HepG2 (cell line): ENCODE results near the gene RGS6. TPM values are rescaled to one million over a fixed set of nuclear protein-coding genes. Genes with fewer than 3 reads are reported as not detected.

Source experiments
- ATAC-seq: fragments of 200-7000 bp; cut with Tn5 transposase; 3 replicates; pipeline ENCODE4 v1.9.1; 2020; ENCODE audit warnings: mild to moderate bottlenecking, moderate library complexity
- BruUV-seq: library from RNA; stranded (reverse); fragments of 400-500 nt; replicated peaks from 2 replicates; lab custom pipeline; 2021; lab: Mats Ljungman, UMichigan
- CTCF ChIA-PET: fragments of 300-600 bp; formaldehyde crosslinking; extraction: SDS; loops from one replicate; lab custom pipeline; 2021; ENCODE audit warnings: low total read pairs, inconsistent platforms, low intra/inter-chr PET ratio; lab: Yijun Ruan, JAX
- POLR2A ChIA-PET: fragments of 350-600 bp; sonication (Branson Sonifier 250); formaldehyde crosslinking; loops from one replicate; lab custom pipeline; 2020; ENCODE audit warnings: antibody characterized with exemption, inconsistent platforms; lab: Yijun Ruan, JAX
- DNase-seq: peaks from one replicate; pipeline ENCODE4 v3.0.0-alpha.2; 2015; ENCODE audit warnings: low spot score
- FAIRE-seq: peaks from 3 replicates; lab custom pipeline; 2011; peaks lifted over from hg19 to GRCh38; lab: Jason Lieb, UNC
- H2AFZ ChIP-seq: one replicate; pipeline ENCODE4 v1.6.1; 2011; ENCODE audit warnings: low read length, inconsistent platforms
- H3K27ac ChIP-seq: fragments of 300-600 bp; 3 replicates; pipeline ENCODE4 v1.8.0; 2011; ENCODE audit warnings: mixed run types, mild to moderate bottlenecking, mixed read lengths, low read length, inconsistent platforms; ENCODE audit not compliant: insufficient read depth; ENCODE audit errors: extremely low read length
- H3K27me3 ChIP-seq, 2 experiments: fragments of 200-600 bp in 1 of 2; 2 replicates in 1 of 2; 3 replicates in 1 of 2; pipeline versions ENCODE4 v1.6.0 to v1.8.0; 2011; ENCODE audit warnings: low read length in 2 of 2, mild to moderate bottlenecking in 2 of 2, moderate library complexity in 2 of 2, inconsistent platforms in 1 of 2; ENCODE audit not compliant: insufficient read depth in 2 of 2, control insufficient read depth in 1 of 2
- H3K36me3 ChIP-seq, 2 experiments: fragments of 200-600 bp in 1 of 2; replicated peaks in 1 of 2; 2 replicates in 1 of 2; 3 replicates in 1 of 2; pipeline versions ENCODE4 v1.5.1 to v1.8.0; 2011; ENCODE audit warnings: low read length in 2 of 2, inconsistent platforms in 1 of 2; ENCODE audit not compliant: insufficient read depth in 2 of 2, control insufficient read depth in 1 of 2
- H3K4me1 ChIP-seq: 2 replicates; pipeline ENCODE4 v1.5.1; 2012; ENCODE audit warnings: low read length, inconsistent platforms; ENCODE audit not compliant: insufficient read depth
- H3K4me2 ChIP-seq: 2 replicates; pipeline ENCODE4 v1.6.0; 2011; ENCODE audit warnings: low read depth, low read length, inconsistent platforms
- H3K4me3 ChIP-seq, 3 experiments: fragments of 200-600 bp in 1 of 3; sonication (generic), shearing (Covaris generic) in 1 of 3; replicated peaks in 1 of 3; 2 replicates each; pipeline ENCODE4 v1.5.1; 2011 to 2016; ENCODE audit warnings: low read length in 3 of 3, inconsistent platforms in 2 of 3, low read depth in 2 of 3, mild to moderate bottlenecking in 2 of 3, control low read depth in 1 of 3, mixed read lengths in 1 of 3; ENCODE audit not compliant: insufficient read depth in 1 of 3
- H3K79me2 ChIP-seq: one replicate; pipeline ENCODE4 v1.6.1; 2011; ENCODE audit warnings: low read length, inconsistent platforms; ENCODE audit not compliant: insufficient read depth
- H3K9ac ChIP-seq: 2 replicates; pipeline ENCODE4 v1.6.0; 2011; ENCODE audit warnings: mild to moderate bottlenecking, low read depth, low read length, inconsistent platforms; ENCODE audit not compliant: insufficient read depth
- H3K9me3 ChIP-seq: 2 replicates; pipeline ENCODE4 v1.5.1; 2012; ENCODE audit warnings: mild to moderate bottlenecking, low read length
- H4K20me1 ChIP-seq: 2 replicates; pipeline ENCODE4 v1.6.0; 2011; ENCODE audit warnings: inconsistent platforms, mild to moderate bottlenecking, low read length, moderate library complexity; ENCODE audit not compliant: insufficient read depth
- CEBPB ChIP-seq: IDR thresholded peaks from 2 replicates; pipeline ENCODE4 v1.6.1; 2011; ENCODE audit warnings: low read depth, low read length, improper control_type of control experiment, borderline replicate concordance
- GLI4 ChIP-seq: sonication (generic); formaldehyde crosslinking; IDR thresholded peaks from 2 replicates; pipeline ENCODE4 v1.5.1; 2020; ENCODE audit warnings: missing genetic modification reagents, mild to moderate bottlenecking, moderate library complexity, borderline replicate concordance
- HINFP ChIP-seq: sonication (generic); formaldehyde crosslinking; IDR thresholded peaks from 2 replicates; pipeline ENCODE4 v1.4.0; 2020; ENCODE audit warnings: low read depth, mild to moderate bottlenecking, missing genetic modification reagents
- ISX ChIP-seq: sonication (generic); formaldehyde crosslinking; conservative IDR thresholded peaks from 2 replicates; pipeline ENCODE4 v1.5.0; 2020; ENCODE audit warnings: missing genetic modification reagents
- MEF2D ChIP-seq: sonication (generic); formaldehyde crosslinking; IDR thresholded peaks from 2 replicates; pipeline ENCODE4 v1.5.1; 2020; ENCODE audit warnings: mild to moderate bottlenecking, missing genetic modification reagents
- MIER3 ChIP-seq: IDR thresholded peaks from 2 replicates; pipeline ENCODE4 v1.6.1; 2016; ENCODE audit warnings: missing compliant biosample characterization, borderline replicate concordance
- NFE2 ChIP-seq: sonication (generic); formaldehyde crosslinking; IDR thresholded peaks from 2 replicates; pipeline ENCODE4 v1.4.0; 2020; ENCODE audit warnings: missing genetic modification reagents
- SIN3B ChIP-seq: fragments of 150-350 bp; IDR thresholded peaks from 2 replicates; pipeline ENCODE4 v1.6.1; 2014; ENCODE audit warnings: low read length
- SMAD3 ChIP-seq: sonication (generic); formaldehyde crosslinking; IDR thresholded peaks from 2 replicates; pipeline ENCODE4 v1.4.0; 2020; ENCODE audit warnings: missing genetic modification reagents
- SPEN ChIP-seq: sonication (generic); formaldehyde crosslinking; IDR thresholded peaks from 2 replicates; pipeline ENCODE4 v1.5.1; 2020; ENCODE audit warnings: low read depth, mild to moderate bottlenecking, missing genetic modification reagents
- SRY ChIP-seq: sonication (generic); formaldehyde crosslinking; IDR thresholded peaks from 2 replicates; pipeline ENCODE4 v1.8.0; 2022; ENCODE audit warnings: mild to moderate bottlenecking, missing genetic modification reagents
- TBL1XR1 ChIP-seq: fragments of 150-350 bp; IDR thresholded peaks from 2 replicates; pipeline ENCODE4 v1.6.1; 2014; ENCODE audit warnings: borderline replicate concordance, low read length; ENCODE audit not compliant: partially characterized antibody
- TGIF2 ChIP-seq: IDR thresholded peaks from 2 replicates; pipeline ENCODE4 v1.6.1; 2016; ENCODE audit warnings: control low read depth, missing compliant biosample characterization
- TOE1 ChIP-seq: sonication (generic); formaldehyde crosslinking; IDR thresholded peaks from 2 replicates; pipeline ENCODE4 v1.4.0; 2020; ENCODE audit warnings: mild to moderate bottlenecking, missing genetic modification reagents
- ZNF367 ChIP-seq: sonication (generic); formaldehyde crosslinking; IDR thresholded peaks from 2 replicates; pipeline ENCODE4 v1.4.0; 2020; ENCODE audit warnings: missing genetic modification reagents, borderline replicate concordance
- ZNF672 ChIP-seq: sonication (generic); formaldehyde crosslinking; IDR thresholded peaks from 2 replicates; pipeline ENCODE4 v1.8.1; 2022; ENCODE audit warnings: missing genetic modification reagents
- ZSCAN22 ChIP-seq: sonication (generic); formaldehyde crosslinking; IDR thresholded peaks from 2 replicates; pipeline ENCODE4 v1.4.0; 2020; ENCODE audit warnings: mild to moderate bottlenecking, missing genetic modification reagents
- WGBS: methylation state at CpG from one replicate; pipeline ENCODE4 v1.1.6; 2017; ENCODE audit warnings: low lambda C conversion rate; 5-methylcytosine and 5-hydroxymethylcytosine counted together
- in situ Hi-C: cut with HindIII; loops from 2 replicates; pipeline ENCODE4 v1.10.0; 2017; ENCODE audit warnings: low pct_unique_long_range_greater_than_20kb; ENCODE audit not compliant: extremely low pct_ligation_motif_present
- intact Hi-C: fragments of 100-400 bp; cut with micrococcal nuclease; formaldehyde crosslinking; loops from one replicate; pipeline ENCODE4 v1.10.0; 2022; ENCODE audit not compliant: unreplicated experiment
- polyA plus RNA-seq, 8 experiments: library from polyadenylated mRNA; depleted of rRNA in 3 of 8; stranded (reverse) in 7 of 8; unstranded in 1 of 8; fragments of >200 nt; fragmentation: Illumina TruSeq in 4 of 8; extraction: Trizol in 4 of 8; gene quantifications; 2 replicates each; pipeline versions ENCODE4 v1.2.1 to v1.2.3, GENCODE V29; 2011 to 2016; ENCODE audit warnings: low read depth in 4 of 8, missing spikeins in 1 of 8, mixed read lengths in 1 of 8; ENCODE audit not compliant: insufficient read depth in 1 of 8
- total RNA-seq, 5 experiments: library from RNA; depleted of rRNA; stranded (reverse); fragments of >200 nt; fragmentation: Illumina TruSeq; extraction: Trizol; gene quantifications; 2 replicates each; pipeline ENCODE4 v1.2.3, GENCODE V29; 2016; ENCODE audit warnings: low read depth in 1 of 5
- TF ChIP-seq, protein P1 (sequence below): sonication (generic); formaldehyde crosslinking; IDR thresholded peaks from 2 replicates; pipeline ENCODE4 v1.4.0; 2020; ENCODE audit warnings: mild to moderate bottlenecking, missing genetic modification reagents

The RGS6 gene
- total and polyA plus RNA-seq, 2 of the 13 experiments (the other 11 are each of a cell fraction or from before 2014, with no cell fraction given) = not detected

GRCh38 chr14:72254937-72255472 is 322.8 kb downstream of the RGS6 start:
- in situ Hi-C loops = no loop called here
- Histone ChIP-seq H4K20me1 (no peaks in the 10 kb centered on the region), H3K4me1 (no peaks in the 10 kb centered on the region), H3K79me2 (no peaks in the 10 kb centered on the region), H3K27me3 (no peaks in the 10 kb centered on the region), H2AFZ (no peak overlapping the region), H3K4me3 (no peak overlapping the region), H3K4me2 (no peak overlapping the region), H3K9ac (no peak overlapping the region), H3K9me3 (peaks cover 35% of the 10 kb centered on the region), H3K27ac (no peak overlapping the region), H3K36me3 (no peaks in the 10 kb centered on the region)
- CTCF ChIA-PET = no interaction called here
- intact Hi-C loops = no loop called here
- 3% methylated on average over 4 of the region's 4 CpGs for WGBS
- no peak for TF ChIP-seq MEF2D
- no peak for TF ChIP-seq CEBPB
- no peak for TF ChIP-seq ISX (CRISPR knock-in tag)
- TF ChIP-seq SPEN (CRISPR knock-in tag) = no peak
- TF ChIP-seq SMAD3 (CRISPR knock-in tag) = no peak
- TF ChIP-seq ZNF367 (CRISPR knock-in tag) = no peak
- POLR2A ChIA-PET = no interaction called here
- DNase-seq (no peak), ATAC-seq (no peak), FAIRE-seq (no peak)
- BruUV-seq = no TSS peak

GRCh38 chr14:72256055-72256454 is 323.8 kb downstream of the RGS6 start:
- ChIA-PET POLR2A (no interaction called here), CTCF (no interaction called here)
- DNase-seq = no peak
- Histone ChIP-seq H3K9me3 (peaks cover 44% of the 10 kb centered on the region), H3K4me2 (no peak overlapping the region), H3K4me1 (no peaks in the 10 kb centered on the region), H3K27me3 (no peaks in the 10 kb centered on the region; a peak in 1 of 5 replicates), H4K20me1 (no peaks in the 10 kb centered on the region), H2AFZ (no peak overlapping the region), H3K36me3 (no peaks in the 10 kb centered on the region), H3K4me3 (no peak overlapping the region), H3K9ac (no peak overlapping the region), H3K79me2 (no peaks in the 10 kb centered on the region), H3K27ac (no peak overlapping the region)
- 0% methylated on average over 1 of the region's 1 CpG for WGBS
- no peak for ATAC-seq
- FAIRE-seq = no peak
- TF ChIP-seq GLI4 (CRISPR knock-in tag) = no peak
- no peak for TF ChIP-seq TGIF2 (CRISPR knock-in tag)
- no peak for TF ChIP-seq ZSCAN22 (CRISPR knock-in tag)
- TF ChIP-seq, protein P1, sequence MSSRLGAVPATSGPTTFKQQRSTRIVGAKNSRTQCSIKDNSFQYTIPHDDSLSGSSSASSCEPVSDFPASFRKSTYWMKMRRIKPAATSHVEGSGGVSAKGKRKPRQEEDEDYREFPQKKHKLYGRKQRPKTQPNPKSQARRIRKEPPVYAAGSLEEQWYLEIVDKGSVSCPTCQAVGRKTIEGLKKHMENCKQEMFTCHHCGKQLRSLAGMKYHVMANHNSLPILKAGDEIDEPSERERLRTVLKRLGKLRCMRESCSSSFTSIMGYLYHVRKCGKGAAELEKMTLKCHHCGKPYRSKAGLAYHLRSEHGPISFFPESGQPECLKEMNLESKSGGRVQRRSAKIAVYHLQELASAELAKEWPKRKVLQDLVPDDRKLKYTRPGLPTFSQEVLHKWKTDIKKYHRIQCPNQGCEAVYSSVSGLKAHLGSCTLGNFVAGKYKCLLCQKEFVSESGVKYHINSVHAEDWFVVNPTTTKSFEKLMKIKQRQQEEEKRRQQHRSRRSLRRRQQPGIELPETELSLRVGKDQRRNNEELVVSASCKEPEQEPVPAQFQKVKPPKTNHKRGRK = no peak
- no peak for TF ChIP-seq TOE1 (CRISPR knock-in tag)
- TF ChIP-seq SIN3B = no peak
- TF ChIP-seq TBL1XR1 = no peak
- no peak for TF ChIP-seq HINFP (CRISPR knock-in tag)
- TF ChIP-seq SRY (CRISPR knock-in tag) = no peak
- no peak for TF ChIP-seq NFE2 (CRISPR knock-in tag)
- no peak for TF ChIP-seq ZNF672 (CRISPR knock-in tag)
- no peak for TF ChIP-seq MIER3 (CRISPR knock-in tag)
- intact Hi-C loops (no loop called here), in situ Hi-C loops (no loop called here)
- BruUV-seq = no TSS peak
